Rectal smooth muscle tissue (tissue), 1 donor: ENCODE results near the gene IFI35.
"Not testable (repeated sequence)": the region's sequence is repeated elsewhere in the genome, so short reads cannot be mapped to it uniquely, and the experiment has no call there.

ENCODE experiments used
- H3K27ac ChIP-seq: one replicate; pipeline ENCODE4 v1.7.0; 2013; ENCODE audit warnings: low read depth, low read length, inconsistent platforms
- H3K27me3 ChIP-seq: one replicate; pipeline ENCODE4 v1.7.0; 2013; ENCODE audit warnings: low read length; ENCODE audit not compliant: control insufficient read depth, insufficient read depth
- H3K36me3 ChIP-seq: one replicate; pipeline ENCODE4 v1.7.0; 2013; ENCODE audit warnings: low read length; ENCODE audit not compliant: control insufficient read depth, insufficient read depth
- H3K4me1 ChIP-seq: one replicate; pipeline ENCODE4 v1.7.0; 2013; ENCODE audit warnings: low read length; ENCODE audit not compliant: control insufficient read depth, insufficient read depth
- H3K4me3 ChIP-seq: one replicate; pipeline ENCODE4 v1.7.0; 2013; ENCODE audit warnings: low read length
- H3K9ac ChIP-seq: one replicate; pipeline ENCODE4 v1.7.0; 2013; ENCODE audit warnings: low read length

The IFI35 gene

GRCh38 chr17:43031666-43032065 lies 25.1 kb downstream of the IFI35 start:
- Histone ChIP-seq H3K36me3 (no peaks in the 10 kb centered on the region), H3K9ac (no peak overlapping the region), H3K4me1 (no peaks in the 10 kb centered on the region), H3K27me3 (no peaks in the 10 kb centered on the region), H3K4me3 (no peak overlapping the region), H3K27ac (no peak overlapping the region)

- no peaks in the 10 kb centered on the region for H3K36me3 ChIP-seq
- no peaks in the 10 kb centered on the region for H3K4me1 ChIP-seq
- H3K9ac ChIP-seq: no peak overlapping the region
- no peaks in the 10 kb centered on the region for H3K27me3 ChIP-seq
- no peak overlapping the region for H3K27ac ChIP-seq
- no peak overlapping the region for H3K4me3 ChIP-seq
Measured at GRCh38 chr17:43033948-43034881, 27.6 kb downstream of the IFI35 start.

DNA sequence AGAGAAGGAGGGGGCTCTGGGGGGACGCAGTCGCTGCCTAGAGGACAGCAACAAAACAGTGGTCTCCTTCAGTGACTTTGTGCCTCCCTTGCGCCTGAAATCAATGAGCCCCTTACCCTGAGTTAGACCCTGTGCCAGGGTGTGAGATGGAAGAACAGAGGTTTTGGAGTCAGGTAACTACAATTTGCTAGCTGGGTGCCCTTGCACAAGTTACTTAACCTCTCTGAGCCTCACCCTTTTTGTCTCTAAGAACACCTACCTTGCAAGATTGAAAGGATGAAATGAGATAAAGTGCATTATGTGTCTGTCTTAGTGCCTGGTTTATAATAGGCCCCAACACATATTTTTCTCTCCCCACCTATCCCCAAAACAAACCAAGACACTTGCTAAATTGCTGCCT lies 28.3 kb downstream of the IFI35 start:
- Histone ChIP-seq H3K36me3 (no peaks in the 10 kb centered on the region), H3K4me3 (no peak overlapping the region), H3K27me3 (no peaks in the 10 kb centered on the region), H3K9ac (no peak overlapping the region), H3K4me1 (no peaks in the 10 kb centered on the region), H3K27ac (no peak overlapping the region)

DNA sequence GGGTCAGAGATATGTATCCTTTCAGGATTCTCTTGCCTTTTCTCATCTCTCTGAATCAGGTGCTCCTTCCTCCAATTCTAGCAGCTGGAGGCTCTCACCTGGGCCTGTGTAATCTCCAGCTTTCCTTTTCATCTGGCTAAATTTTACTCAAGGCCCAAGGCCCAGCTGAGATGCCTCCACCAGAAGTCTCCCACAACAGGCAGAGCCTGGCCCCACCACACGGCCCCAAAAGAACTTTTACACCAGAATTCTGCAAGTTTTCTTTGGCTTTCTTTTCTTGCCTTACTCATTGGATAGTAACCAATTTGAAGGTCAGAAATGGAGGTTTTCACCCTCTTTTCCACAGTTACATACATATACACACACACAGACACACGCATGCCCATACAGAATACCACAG lies 33.1 kb downstream of the IFI35 start:
- H3K27me3 ChIP-seq: no peaks in the 10 kb centered on the region
- no peaks in the 10 kb centered on the region for H3K4me1 ChIP-seq

GRCh38 chr17:43040655-43041054 lies 34.1 kb downstream of the IFI35 start:
- H3K27me3 ChIP-seq: no peaks in the 10 kb centered on the region
- no peak overlapping the region for H3K4me3 ChIP-seq
- no peak overlapping the region for H3K9ac ChIP-seq
- no peaks in the 10 kb centered on the region for H3K36me3 ChIP-seq
- H3K4me1 ChIP-seq: no peaks in the 10 kb centered on the region
- H3K27ac ChIP-seq: no peak overlapping the region

More for the DNA sequence above, 33.1 kb downstream of the IFI35 start:
- Histone ChIP-seq H3K4me3 (no peak overlapping the region), H3K27ac (no peak overlapping the region), H3K9ac (no peak overlapping the region), H3K36me3 (no peaks in the 10 kb centered on the region)

DNA sequence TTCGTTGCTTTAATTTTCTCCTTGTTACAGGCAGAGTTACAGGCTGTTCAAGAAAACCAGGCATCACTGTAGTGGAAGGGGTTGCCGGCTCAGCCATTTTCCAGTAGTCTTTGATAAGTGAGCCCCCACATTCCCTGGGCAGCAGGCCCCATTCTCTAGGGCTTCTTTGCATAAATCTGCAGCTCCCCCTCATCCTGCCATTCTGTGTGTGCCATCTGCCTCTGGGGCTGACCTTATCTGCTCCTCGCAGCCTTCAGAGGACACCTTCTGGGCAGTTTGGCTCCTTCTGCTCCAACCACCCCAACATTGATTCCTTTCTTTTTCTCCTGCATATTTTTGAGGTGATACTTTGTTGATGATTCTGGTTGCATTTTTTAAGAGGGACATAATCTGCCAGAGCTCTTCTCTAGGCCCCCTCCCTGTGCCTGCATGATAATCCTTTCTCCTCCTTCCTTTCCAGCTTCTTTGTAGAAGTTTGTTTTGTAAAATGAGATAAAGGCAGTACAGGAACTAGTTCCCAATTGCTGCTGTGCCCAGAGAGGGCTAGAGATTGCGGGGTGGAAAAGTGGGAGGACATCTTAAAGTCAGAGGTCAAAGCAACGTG lies 35.5 kb downstream of the IFI35 start:
- H3K9ac ChIP-seq: no peak overlapping the region
- H3K27ac ChIP-seq: no peak overlapping the region
- H3K27me3 ChIP-seq: no peaks in the 10 kb centered on the region
- H3K4me1 ChIP-seq: no peaks in the 10 kb centered on the region
- H3K36me3 ChIP-seq: no peaks in the 10 kb centered on the region
- no peak overlapping the region for H3K4me3 ChIP-seq

GRCh38 chr17:43043307-43043706 lies 36.7 kb downstream of the IFI35 start:
- H3K36me3 ChIP-seq: no peaks in the 10 kb centered on the region
- H3K27ac ChIP-seq: no peak overlapping the region
- H3K9ac ChIP-seq: no peak overlapping the region
- no peak overlapping the region for H3K4me3 ChIP-seq
- no peaks in the 10 kb centered on the region for H3K4me1 ChIP-seq
- H3K27me3 ChIP-seq: no peaks in the 10 kb centered on the region

DNA sequence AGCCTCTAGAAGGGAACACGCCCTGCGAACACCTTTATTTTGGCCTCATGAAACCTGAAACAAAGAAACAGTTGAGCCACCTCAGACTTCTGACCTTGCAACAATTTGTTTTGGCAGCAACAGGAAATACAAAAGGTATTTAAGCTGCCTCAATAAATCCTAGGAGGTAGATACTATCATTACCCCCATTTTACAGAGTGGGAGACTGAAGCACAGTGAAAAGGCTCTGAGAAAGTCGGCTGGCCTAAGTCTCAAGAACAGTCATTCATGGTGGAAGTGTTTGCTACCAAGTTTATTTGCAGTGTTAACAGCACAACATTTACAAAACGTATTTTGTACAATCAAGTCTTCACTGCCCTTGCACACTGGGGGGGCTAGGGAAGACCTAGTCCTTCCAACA lies 37.4 kb downstream of the IFI35 start:
- Histone ChIP-seq H3K9ac (no peak overlapping the region), H3K4me3 (no peak overlapping the region), H3K27me3 (no peaks in the 10 kb centered on the region), H3K36me3 (no peaks in the 10 kb centered on the region), H3K4me1 (no peaks in the 10 kb centered on the region), H3K27ac (no peak overlapping the region)

GRCh38 chr17:43051969-43052368 lies 45.4 kb downstream of the IFI35 start:
- no peak overlapping the region for H3K4me3 ChIP-seq
- no peaks in the 10 kb centered on the region for H3K4me1 ChIP-seq
- H3K36me3 ChIP-seq: no peaks in the 10 kb centered on the region
- no peak overlapping the region for H3K27ac ChIP-seq
- H3K27me3 ChIP-seq: no peaks in the 10 kb centered on the region
- H3K9ac ChIP-seq: no peak overlapping the region

DNA sequence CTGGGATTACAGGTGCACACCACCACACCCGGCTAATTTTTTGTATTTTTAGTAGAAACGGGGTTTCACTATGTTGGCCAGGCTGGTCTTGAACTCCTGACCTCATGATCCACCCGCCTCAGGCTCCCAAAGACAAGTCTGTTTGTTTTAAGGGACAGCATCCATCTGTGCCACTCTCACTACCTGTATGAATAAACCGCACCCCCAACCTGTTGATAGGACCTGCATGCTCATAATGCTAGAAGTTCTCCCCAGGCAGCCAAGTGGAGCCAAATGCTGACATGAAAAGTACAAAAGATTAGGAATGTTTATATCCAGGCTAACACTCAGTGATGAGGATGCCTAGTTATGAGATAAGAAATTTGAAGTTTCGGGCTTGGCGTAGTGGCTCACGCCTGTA lies 46.4 kb downstream of the IFI35 start:
- H3K9ac ChIP-seq, H3K27me3 ChIP-seq, H3K36me3 ChIP-seq, H3K27ac ChIP-seq, H3K4me3 ChIP-seq, H3K4me1 ChIP-seq: not testable (repeated sequence)

GRCh38 chr17:43056051-43056450 lies 49.5 kb downstream of the IFI35 start:
- Histone ChIP-seq H3K4me3 (no peak overlapping the region), H3K27me3 (no peaks in the 10 kb centered on the region), H3K9ac (no peak overlapping the region), H3K36me3 (no peaks in the 10 kb centered on the region), H3K4me1 (no peaks in the 10 kb centered on the region), H3K27ac (no peak overlapping the region)

DNA sequence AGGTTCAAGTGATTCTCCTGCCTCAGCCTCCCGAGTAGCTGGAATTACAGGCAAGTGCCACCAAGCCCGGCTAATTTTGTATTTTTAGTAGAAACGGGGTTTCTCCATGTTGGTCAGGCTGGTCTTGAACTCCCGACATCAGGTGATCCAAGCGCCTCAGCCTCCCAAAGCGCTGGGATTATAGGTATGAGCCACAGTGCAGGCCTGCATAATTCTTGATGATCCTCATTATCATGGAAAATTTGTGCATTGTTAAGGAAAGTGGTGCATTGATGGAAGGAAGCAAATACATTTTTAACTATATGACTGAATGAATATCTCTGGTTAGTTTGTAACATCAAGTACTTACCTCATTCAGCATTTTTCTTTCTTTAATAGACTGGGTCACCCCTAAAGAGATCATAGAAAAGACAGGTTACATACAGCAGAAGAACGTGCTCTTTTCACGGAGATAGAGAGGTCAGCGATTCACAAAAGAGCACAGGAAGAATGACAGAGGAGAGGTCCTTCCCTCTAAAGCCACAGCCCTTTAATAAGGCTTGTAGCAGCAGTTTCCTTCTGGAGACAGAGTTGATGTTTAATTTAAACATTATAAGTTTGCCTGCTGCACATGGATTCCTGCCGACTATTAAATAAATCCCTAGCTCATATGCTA lies 56.5 kb downstream of the IFI35 start:
- no peak overlapping the region for H3K9ac ChIP-seq
- no peaks in the 10 kb centered on the region for H3K36me3 ChIP-seq
- H3K27me3 ChIP-seq: no peaks in the 10 kb centered on the region
- H3K4me1 ChIP-seq: no peaks in the 10 kb centered on the region
- H3K4me3 ChIP-seq: no peak overlapping the region
- H3K27ac ChIP-seq: no peak overlapping the region
